ENCODE measurements around the gene RAB1A.

The RAB1A gene

DNA sequence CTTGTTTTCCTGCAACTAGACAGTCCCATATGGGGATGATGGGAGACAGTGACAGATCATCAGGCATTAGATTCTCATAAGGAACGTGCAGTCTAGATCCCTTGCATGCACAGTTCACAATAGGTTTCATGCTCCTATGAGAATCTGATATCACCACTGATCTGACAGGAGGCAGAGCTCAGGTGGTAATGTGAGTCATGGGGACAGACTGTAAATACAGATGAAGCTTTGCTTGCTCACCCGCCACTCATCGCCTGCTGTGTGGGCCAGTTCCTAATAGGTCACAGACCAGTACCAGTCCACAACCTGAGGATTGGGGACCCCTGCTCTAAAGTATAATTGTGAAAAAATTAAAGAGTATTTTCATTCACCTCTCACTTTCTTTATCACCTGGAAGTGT lies 23.6 kb upstream of the RAB1A start:
- DNase-seq (ENCODE audit: low spot score) = no peak
- no peak for TF ChIP-seq CTCF (IDR thresholded peaks at IDR 0.05; ENCODE audit: extremely low read depth, missing control alignments)

- no peak for DNase-seq (ENCODE audit: low spot score)
- TF ChIP-seq CTCF (IDR thresholded peaks at IDR 0.05; ENCODE audit: extremely low read depth, missing control alignments) = no peak
These were observed 16.2 kb upstream of the RAB1A start for GRCh38 chr2:65146078-65146477.

DNA sequence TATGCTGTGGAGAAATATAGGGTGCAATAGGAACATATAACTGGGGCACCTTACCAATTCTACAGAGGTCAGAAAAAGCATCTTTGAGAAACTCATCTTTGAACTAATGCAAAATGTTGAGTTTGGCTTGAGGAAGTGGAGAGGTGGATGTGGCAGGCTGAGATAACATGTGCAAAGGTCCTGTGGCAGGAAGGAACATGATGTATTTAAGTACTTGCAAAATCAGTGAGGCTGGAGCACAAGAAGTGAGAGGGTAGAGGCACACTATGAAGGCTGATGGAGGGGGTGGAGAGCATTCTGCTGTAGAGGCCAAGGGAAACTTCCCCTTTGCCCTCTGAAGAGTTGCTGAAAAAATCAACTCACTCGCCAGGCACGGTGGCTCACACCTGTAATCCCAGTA lies 14.7 kb upstream of the RAB1A start:
- no peak for DNase-seq (ENCODE audit: low spot score)

DNA sequence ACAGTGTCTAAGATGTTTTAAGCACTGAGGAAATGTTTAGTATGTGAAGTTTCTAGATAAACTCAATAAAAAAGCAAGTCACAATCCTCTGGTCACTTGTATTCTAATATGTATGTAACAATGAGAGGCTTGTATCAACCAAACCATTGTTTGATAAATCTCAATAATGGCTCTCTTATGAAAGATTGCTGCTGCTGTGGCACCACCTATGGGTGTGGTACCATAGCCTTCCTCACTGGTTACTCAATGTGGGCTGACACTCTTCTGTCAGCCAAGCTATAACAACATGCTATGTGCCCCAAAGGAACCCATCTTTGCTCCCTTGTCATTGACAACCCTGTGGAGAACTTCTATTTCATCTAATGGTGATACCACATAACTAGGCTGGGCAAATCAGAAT lies 12.6 kb upstream of the RAB1A start:
- no peak for TF ChIP-seq CTCF (IDR thresholded peaks at IDR 0.05; ENCODE audit: extremely low read depth, missing control alignments)
- no peak for DNase-seq (ENCODE audit: low spot score)

More for the DNA sequence above, 14.7 kb upstream of the RAB1A start:
- no peak for TF ChIP-seq CTCF (IDR thresholded peaks at IDR 0.05; ENCODE audit: extremely low read depth, missing control alignments)

DNA sequence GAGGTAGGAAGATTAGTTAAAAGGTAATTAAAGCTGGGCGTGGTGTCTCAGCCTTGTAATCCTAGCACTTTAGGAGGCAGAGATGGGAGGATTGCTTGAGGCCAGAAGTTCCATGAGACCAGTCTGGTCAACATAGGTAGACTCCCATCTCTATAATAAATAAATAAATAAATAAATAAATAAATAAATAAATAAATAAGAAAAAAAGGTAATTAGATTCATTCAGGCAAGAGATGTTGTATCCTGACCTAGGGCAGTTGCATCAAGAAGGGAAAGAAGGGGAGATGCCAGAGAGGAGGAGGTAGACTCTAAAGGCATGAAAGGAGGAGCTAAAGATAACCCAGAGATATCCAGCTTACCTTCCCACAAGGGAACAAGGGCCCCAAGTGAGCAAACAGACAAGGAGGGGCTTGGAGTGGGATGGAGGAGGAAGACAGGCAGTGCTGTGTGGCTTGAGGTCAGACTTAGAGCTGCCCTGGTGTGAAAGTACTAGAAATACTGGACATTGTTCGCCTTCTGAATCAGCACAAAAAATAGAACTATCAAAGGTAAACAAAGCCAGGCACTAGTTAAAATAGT lies 7.4 kb upstream of the RAB1A start:
- no peak for TF ChIP-seq CTCF (IDR thresholded peaks at IDR 0.05; ENCODE audit: extremely low read depth, missing control alignments)
- DNase-seq (ENCODE audit: low spot score) = no peak

DNA sequence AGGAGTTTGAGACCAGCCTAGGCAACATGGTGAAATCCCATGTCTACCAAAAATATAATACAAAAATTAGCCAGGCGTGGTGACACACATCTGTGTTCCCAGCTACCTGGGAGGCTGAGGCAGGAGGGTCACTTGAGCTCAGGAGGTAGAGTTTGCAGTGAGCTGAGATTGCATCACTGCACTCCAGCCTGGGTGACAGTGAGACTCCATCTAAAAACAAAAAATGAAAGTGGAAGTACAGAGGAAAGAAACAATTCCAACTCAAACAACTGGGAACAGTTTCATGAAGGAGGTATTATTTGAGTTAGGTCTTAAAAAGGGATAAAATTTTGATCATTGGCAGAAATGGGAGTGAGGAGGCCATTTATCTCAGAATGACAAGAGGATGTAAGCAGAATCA lies 6.3 kb upstream of the RAB1A start:
- no peak for TF ChIP-seq CTCF (IDR thresholded peaks at IDR 0.05; ENCODE audit: extremely low read depth, missing control alignments)
- no peak for DNase-seq (ENCODE audit: low spot score)

GRCh38 chr2:65134158-65134557 lies 4.3 kb upstream of the RAB1A start:
- no peak for TF ChIP-seq CTCF (IDR thresholded peaks at IDR 0.05; ENCODE audit: extremely low read depth, missing control alignments)
- DNase-seq (ENCODE audit: low spot score) = no peak
